ENCODE results near the gene SYNE1.

GRCh38 chr6:152566103-152566875, 70.9 kb downstream of the SYNE1 start:
- TF ChIP-seq CTCF (IDR thresholded peaks at IDR 0.05) (no peak), POLR2A (IDR thresholded peaks at IDR 0.05) (no peak)
